HepG2 (cell line): ENCODE results near the gene AQP6. TPM values are rescaled to one million over a fixed set of nuclear protein-coding genes. Genes with fewer than 3 reads are reported as not detected.

Source experiments
- CAMTA2 ChIP-seq: sonication (generic); formaldehyde crosslinking; IDR thresholded peaks from 2 replicates; pipeline ENCODE4 v1.4.0; 2020; ENCODE audit warnings: mild to moderate bottlenecking, missing genetic modification reagents, borderline replicate concordance
- FOXC1 ChIP-seq: sonication (generic); formaldehyde crosslinking; IDR thresholded peaks from 2 replicates; pipeline ENCODE4 v1.8.0; 2022; ENCODE audit warnings: mild to moderate bottlenecking, missing genetic modification reagents, borderline replicate concordance
- HMGA1 ChIP-seq: sonication (generic); formaldehyde crosslinking; conservative IDR thresholded peaks from 2 replicates; pipeline ENCODE4 v1.4.0; 2020; ENCODE audit warnings: missing genetic modification reagents
- ISX ChIP-seq: sonication (generic); formaldehyde crosslinking; conservative IDR thresholded peaks from 2 replicates; pipeline ENCODE4 v1.5.0; 2020; ENCODE audit warnings: missing genetic modification reagents
- PHF8 ChIP-seq: sonication (generic); formaldehyde crosslinking; IDR thresholded peaks from 2 replicates; pipeline ENCODE4 v1.5.0; 2020; ENCODE audit warnings: missing genetic modification reagents
- TARDBP ChIP-seq: sonication (generic); formaldehyde crosslinking; IDR thresholded peaks from 2 replicates; pipeline ENCODE4 v1.8.0; 2022; ENCODE audit warnings: mild to moderate bottlenecking, missing genetic modification reagents
- ZNF24 ChIP-seq: fragments of 450-650 bp; IDR thresholded peaks from 2 replicates; pipeline ENCODE4 v1.6.1; 2017; ENCODE audit warnings: antibody characterized with exemption, mild to moderate bottlenecking
- ZNF343 ChIP-seq: sonication (generic); formaldehyde crosslinking; IDR thresholded peaks from 2 replicates; pipeline ENCODE4 v1.4.0; 2020; ENCODE audit warnings: mild to moderate bottlenecking, missing genetic modification reagents
- ZNF367 ChIP-seq: sonication (generic); formaldehyde crosslinking; IDR thresholded peaks from 2 replicates; pipeline ENCODE4 v1.4.0; 2020; ENCODE audit warnings: missing genetic modification reagents, borderline replicate concordance
- ZNF703 ChIP-seq: sonication (generic); formaldehyde crosslinking; IDR thresholded peaks from 2 replicates; pipeline ENCODE4 v1.5.1; 2020; ENCODE audit warnings: missing genetic modification reagents, mild to moderate bottlenecking, moderate library complexity, borderline replicate concordance
- ZSCAN25 ChIP-seq: sonication (generic); formaldehyde crosslinking; IDR thresholded peaks from 2 replicates; pipeline ENCODE4 v1.8.0; 2022; ENCODE audit warnings: mild to moderate bottlenecking, missing genetic modification reagents
- polyA plus RNA-seq, 8 experiments: library from polyadenylated mRNA; depleted of rRNA in 3 of 8; stranded (reverse) in 7 of 8; unstranded in 1 of 8; fragments of >200 nt; fragmentation: Illumina TruSeq in 4 of 8; extraction: Trizol in 4 of 8; gene quantifications; 2 replicates each; pipeline versions ENCODE4 v1.2.1 to v1.2.3, GENCODE V29; 2011 to 2016; ENCODE audit warnings: low read depth in 4 of 8, missing spikeins in 1 of 8, mixed read lengths in 1 of 8; ENCODE audit not compliant: insufficient read depth in 1 of 8
- total RNA-seq, 5 experiments: library from RNA; depleted of rRNA; stranded (reverse); fragments of >200 nt; fragmentation: Illumina TruSeq; extraction: Trizol; gene quantifications; 2 replicates each; pipeline ENCODE4 v1.2.3, GENCODE V29; 2016; ENCODE audit warnings: low read depth in 1 of 5
- TF ChIP-seq, protein P1 (sequence below): sonication (generic); formaldehyde crosslinking; IDR thresholded peaks from 2 replicates; pipeline ENCODE4 v1.4.0; 2020; ENCODE audit warnings: missing genetic modification reagents
- TF ChIP-seq, protein P2 (sequence below): sonication (generic); formaldehyde crosslinking; IDR thresholded peaks from 2 replicates; pipeline ENCODE4 v1.9.0; 2021; ENCODE audit warnings: missing genetic modification reagents, borderline replicate concordance
- TF ChIP-seq, protein P3 (sequence below): sonication (generic); formaldehyde crosslinking; IDR thresholded peaks from 2 replicates; pipeline ENCODE4 v1.4.0; 2020; ENCODE audit warnings: mild to moderate bottlenecking, low read depth, missing genetic modification reagents
- TF ChIP-seq, protein P4 (sequence below): sonication (generic); formaldehyde crosslinking; IDR thresholded peaks from 2 replicates; pipeline ENCODE4 v1.5.1; 2020; ENCODE audit warnings: mild to moderate bottlenecking, missing genetic modification reagents, moderate library complexity
- TF ChIP-seq, protein P5 (sequence below): IDR thresholded peaks from 2 replicates; pipeline ENCODE4 v1.6.1; 2016; ENCODE audit warnings: mild to moderate bottlenecking

Gene AQP6
- total and polyA plus RNA-seq, 2 of the 13 experiments (the other 11 are each of a cell fraction or from before 2014, with no cell fraction given), result 0.32 to 1.3 TPM

- TF ChIP-seq, protein P1, sequence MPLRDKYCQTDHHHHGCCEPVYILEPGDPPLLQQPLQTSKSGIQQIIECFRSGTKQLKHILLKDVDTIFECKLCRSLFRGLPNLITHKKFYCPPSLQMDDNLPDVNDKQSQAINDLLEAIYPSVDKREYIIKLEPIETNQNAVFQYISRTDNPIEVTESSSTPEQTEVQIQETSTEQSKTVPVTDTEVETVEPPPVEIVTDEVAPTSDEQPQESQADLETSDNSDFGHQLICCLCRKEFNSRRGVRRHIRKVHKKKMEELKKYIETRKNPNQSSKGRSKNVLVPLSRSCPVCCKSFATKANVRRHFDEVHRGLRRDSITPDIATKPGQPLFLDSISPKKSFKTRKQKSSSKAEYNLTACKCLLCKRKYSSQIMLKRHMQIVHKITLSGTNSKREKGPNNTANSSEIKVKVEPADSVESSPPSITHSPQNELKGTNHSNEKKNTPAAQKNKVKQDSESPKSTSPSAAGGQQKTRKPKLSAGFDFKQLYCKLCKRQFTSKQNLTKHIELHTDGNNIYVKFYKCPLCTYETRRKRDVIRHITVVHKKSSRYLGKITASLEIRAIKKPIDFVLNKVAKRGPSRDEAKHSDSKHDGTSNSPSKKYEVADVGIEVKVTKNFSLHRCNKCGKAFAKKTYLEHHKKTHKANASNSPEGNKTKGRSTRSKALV (CRISPR knock-in tag), result peak; percentile 77; the same call in 1 of the 2 replicates
- TF ChIP-seq ISX (CRISPR knock-in tag) (no peak), ZSCAN25 (peak; percentile 23; the same call in 1 of the 2 replicates), HMGA1 (CRISPR knock-in tag) (no peak), TARDBP (CRISPR knock-in tag) (no peak; the same call in 1 of the 2 replicates), CAMTA2 (no peak), FOXC1 (CRISPR knock-in tag) (peak; percentile 63; the same call in 1 of the 2 replicates), ZNF343 (CRISPR knock-in tag) (0 out of 2 replicates have a peak, but pooled peaks have one; percentile 52), ZNF24 (no peak), PHF8 (CRISPR knock-in tag) (peak; percentile 47; the same call in 1 of the 2 replicates), ZNF703 (CRISPR knock-in tag) (no peak), ZNF367 (CRISPR knock-in tag) (no peak)
- TF ChIP-seq, protein P2, sequence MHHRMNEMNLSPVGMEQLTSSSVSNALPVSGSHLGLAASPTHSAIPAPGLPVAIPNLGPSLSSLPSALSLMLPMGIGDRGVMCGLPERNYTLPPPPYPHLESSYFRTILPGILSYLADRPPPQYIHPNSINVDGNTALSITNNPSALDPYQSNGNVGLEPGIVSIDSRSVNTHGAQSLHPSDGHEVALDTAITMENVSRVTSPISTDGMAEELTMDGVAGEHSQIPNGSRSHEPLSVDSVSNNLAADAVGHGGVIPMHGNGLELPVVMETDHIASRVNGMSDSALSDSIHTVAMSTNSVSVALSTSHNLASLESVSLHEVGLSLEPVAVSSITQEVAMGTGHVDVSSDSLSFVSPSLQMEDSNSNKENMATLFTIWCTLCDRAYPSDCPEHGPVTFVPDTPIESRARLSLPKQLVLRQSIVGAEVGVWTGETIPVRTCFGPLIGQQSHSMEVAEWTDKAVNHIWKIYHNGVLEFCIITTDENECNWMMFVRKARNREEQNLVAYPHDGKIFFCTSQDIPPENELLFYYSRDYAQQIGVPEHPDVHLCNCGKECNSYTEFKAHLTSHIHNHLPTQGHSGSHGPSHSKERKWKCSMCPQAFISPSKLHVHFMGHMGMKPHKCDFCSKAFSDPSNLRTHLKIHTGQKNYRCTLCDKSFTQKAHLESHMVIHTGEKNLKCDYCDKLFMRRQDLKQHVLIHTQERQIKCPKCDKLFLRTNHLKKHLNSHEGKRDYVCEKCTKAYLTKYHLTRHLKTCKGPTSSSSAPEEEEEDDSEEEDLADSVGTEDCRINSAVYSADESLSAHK (CRISPR knock-in tag), result no peak
- TF ChIP-seq, protein P3, sequence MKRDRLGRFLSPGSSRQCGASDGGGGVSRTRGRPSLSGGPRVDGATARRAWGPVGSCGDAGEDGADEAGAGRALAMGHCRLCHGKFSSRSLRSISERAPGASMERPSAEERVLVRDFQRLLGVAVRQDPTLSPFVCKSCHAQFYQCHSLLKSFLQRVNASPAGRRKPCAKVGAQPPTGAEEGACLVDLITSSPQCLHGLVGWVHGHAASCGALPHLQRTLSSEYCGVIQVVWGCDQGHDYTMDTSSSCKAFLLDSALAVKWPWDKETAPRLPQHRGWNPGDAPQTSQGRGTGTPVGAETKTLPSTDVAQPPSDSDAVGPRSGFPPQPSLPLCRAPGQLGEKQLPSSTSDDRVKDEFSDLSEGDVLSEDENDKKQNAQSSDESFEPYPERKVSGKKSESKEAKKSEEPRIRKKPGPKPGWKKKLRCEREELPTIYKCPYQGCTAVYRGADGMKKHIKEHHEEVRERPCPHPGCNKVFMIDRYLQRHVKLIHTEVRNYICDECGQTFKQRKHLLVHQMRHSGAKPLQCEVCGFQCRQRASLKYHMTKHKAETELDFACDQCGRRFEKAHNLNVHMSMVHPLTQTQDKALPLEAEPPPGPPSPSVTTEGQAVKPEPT, result 0 out of 2 replicates have a peak, but pooled peaks have one; percentile 41
- TF ChIP-seq, protein P4, sequence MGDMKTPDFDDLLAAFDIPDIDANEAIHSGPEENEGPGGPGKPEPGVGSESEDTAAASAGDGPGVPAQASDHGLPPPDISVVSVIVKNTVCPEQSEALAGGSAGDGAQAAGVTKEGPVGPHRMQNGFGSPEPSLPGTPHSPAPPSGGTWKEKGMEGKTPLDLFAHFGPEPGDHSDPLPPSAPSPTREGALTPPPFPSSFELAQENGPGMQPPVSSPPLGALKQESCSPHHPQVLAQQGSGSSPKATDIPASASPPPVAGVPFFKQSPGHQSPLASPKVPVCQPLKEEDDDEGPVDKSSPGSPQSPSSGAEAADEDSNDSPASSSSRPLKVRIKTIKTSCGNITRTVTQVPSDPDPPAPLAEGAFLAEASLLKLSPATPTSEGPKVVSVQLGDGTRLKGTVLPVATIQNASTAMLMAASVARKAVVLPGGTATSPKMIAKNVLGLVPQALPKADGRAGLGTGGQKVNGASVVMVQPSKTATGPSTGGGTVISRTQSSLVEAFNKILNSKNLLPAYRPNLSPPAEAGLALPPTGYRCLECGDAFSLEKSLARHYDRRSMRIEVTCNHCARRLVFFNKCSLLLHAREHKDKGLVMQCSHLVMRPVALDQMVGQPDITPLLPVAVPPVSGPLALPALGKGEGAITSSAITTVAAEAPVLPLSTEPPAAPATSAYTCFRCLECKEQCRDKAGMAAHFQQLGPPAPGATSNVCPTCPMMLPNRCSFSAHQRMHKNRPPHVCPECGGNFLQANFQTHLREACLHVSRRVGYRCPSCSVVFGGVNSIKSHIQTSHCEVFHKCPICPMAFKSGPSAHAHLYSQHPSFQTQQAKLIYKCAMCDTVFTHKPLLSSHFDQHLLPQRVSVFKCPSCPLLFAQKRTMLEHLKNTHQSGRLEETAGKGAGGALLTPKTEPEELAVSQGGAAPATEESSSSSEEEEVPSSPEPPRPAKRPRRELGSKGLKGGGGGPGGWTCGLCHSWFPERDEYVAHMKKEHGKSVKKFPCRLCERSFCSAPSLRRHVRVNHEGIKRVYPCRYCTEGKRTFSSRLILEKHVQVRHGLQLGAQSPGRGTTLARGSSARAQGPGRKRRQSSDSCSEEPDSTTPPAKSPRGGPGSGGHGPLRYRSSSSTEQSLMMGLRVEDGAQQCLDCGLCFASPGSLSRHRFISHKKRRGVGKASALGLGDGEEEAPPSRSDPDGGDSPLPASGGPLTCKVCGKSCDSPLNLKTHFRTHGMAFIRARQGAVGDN (CRISPR knock-in tag), result peak; percentile 75
- TF ChIP-seq, protein P5, sequence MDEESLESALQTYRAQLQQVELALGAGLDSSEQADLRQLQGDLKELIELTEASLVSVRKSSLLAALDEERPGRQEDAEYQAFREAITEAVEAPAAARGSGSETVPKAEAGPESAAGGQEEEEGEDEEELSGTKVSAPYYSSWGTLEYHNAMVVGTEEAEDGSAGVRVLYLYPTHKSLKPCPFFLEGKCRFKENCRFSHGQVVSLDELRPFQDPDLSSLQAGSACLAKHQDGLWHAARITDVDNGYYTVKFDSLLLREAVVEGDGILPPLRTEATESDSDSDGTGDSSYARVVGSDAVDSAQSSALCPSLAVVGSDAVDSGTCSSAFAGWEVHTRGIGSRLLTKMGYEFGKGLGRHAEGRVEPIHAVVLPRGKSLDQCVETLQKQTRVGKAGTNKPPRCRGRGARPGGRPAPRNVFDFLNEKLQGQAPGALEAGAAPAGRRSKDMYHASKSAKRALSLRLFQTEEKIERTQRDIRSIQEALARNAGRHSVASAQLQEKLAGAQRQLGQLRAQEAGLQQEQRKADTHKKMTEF (CRISPR knock-in tag), result peak; percentile 65
Measured at GRCh38 chr12:49967042-49967776, 5.5 kb upstream of the AQP6 start (continued).
